GM10266 (cell line): ENCODE data around the gene CLEC4E.

Source experiments
- DNase-seq: peaks from one replicate; pipeline ENCODE4 v3.0.0; 2012; ENCODE audit errors: extremely low spot score
- TF ChIP-seq, protein P1 (sequence below): IDR thresholded peaks from 2 replicates; pipeline ENCODE4 v1.5.1; 2012; ENCODE audit warnings: mild to moderate bottlenecking, low read depth; ENCODE audit not compliant: control insufficient read depth, insufficient read depth; ENCODE audit errors: missing control alignments

CLEC4E gene

DNA sequence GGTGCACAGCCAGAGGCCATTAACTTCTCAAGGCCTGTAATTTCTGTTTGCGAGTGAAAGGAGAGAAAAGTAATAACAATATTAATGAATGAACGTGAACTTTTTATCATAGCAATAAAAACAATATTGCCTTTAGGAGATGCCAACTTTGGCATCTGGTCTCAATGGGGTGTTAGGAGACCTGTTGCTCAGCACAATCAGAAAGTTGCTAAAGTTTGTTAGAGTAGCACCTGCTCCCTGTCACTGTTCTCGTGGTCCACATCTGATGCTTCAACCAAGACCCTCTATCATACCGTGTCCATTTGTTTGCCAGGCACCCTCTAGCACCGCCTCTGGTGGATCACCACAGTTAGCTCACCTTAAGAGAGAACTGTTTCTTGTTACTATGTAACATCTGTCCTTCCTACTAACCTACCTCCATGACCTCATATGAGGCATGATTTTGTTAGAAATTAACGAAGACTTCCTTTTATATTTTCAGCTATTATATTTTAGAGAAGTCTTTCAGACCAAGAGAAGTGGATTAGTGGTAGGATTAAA is 12.5 kb upstream of the CLEC4E start:
- TF ChIP-seq, protein P1, sequence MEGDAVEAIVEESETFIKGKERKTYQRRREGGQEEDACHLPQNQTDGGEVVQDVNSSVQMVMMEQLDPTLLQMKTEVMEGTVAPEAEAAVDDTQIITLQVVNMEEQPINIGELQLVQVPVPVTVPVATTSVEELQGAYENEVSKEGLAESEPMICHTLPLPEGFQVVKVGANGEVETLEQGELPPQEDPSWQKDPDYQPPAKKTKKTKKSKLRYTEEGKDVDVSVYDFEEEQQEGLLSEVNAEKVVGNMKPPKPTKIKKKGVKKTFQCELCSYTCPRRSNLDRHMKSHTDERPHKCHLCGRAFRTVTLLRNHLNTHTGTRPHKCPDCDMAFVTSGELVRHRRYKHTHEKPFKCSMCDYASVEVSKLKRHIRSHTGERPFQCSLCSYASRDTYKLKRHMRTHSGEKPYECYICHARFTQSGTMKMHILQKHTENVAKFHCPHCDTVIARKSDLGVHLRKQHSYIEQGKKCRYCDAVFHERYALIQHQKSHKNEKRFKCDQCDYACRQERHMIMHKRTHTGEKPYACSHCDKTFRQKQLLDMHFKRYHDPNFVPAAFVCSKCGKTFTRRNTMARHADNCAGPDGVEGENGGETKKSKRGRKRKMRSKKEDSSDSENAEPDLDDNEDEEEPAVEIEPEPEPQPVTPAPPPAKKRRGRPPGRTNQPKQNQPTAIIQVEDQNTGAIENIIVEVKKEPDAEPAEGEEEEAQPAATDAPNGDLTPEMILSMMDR: no peak
- no peak for DNase-seq

DNA sequence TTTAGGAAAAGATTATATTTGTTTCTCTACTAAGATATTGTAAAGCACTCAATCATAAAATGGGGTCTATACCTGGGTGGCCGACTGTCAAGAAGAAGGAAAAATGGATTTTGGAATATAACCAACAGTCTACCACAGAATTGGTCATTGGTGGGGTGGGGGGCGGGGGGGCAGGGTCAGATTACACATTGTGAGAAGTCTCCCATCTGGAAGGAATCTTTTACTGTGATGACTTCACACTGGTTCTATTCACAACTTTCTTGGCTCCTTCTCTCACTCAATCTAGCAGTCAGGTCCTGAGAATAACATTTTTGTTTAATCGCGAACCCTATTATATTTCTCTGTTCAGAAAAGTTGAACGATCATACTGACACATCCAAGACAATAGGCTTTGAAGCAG is 8.7 kb upstream of the CLEC4E start:
- TF ChIP-seq, protein P1: no peak
- DNase-seq: no peak

DNA sequence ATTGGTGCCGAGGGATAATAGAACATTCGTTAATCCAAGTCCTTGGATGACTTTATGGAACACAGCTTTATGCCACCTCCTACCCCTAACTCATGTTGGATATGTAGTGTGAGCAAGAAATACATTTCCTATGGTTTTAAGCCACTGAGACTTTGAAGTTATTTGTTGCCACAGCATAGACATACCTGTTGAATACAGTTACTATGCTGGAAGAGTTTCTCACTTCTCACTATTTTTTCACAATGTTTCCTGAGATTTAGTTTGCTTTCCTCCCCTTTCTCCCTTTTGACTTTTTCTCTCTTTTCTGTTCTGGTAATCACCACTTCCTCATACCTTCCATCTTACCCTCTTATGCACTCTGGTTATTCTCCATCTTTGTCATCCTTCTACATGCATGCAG is 7.5 kb upstream of the CLEC4E start:
- TF ChIP-seq, protein P1: no peak
- DNase-seq: no peak

DNA sequence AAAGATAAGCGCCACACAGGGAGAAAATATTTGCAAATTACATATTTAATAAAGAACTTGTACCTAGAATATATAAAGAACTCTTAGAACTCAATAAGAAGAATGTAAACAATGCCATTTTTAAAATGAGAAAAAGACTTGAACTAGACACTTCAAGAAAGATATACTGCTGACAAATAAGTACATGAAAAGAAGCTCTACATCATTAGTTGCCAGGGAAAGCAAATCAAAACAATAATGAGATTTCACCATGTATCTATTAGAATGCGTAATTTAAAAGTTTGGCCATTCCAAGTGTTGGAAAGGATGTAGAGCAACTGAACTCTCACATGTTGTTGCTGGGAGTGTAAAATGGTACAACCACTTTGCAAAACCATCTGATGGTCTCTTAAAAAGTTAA is 6.9 kb upstream of the CLEC4E start:
- TF ChIP-seq, protein P1: no peak
- no peak for DNase-seq

DNA sequence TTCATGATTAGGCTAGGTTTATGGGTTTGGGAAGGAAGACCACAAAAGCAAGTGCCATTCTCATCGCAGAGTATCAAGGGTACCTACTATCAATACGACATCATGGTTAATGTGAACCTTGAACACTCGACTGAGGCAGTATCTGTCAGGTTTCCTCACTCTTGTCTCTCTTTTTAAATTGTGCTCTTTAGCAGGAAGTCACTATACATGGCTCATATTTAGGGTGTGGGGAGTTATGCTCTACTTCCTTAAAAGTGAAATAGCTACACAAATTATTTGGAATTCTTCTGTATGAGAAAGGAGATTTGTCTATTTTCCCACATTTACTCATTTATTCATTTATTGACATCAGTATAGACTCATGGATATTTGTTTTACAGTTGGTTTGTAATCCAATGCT is 5.9 kb upstream of the CLEC4E start:
- TF ChIP-seq, protein P1: no peak
- no peak for DNase-seq

DNA sequence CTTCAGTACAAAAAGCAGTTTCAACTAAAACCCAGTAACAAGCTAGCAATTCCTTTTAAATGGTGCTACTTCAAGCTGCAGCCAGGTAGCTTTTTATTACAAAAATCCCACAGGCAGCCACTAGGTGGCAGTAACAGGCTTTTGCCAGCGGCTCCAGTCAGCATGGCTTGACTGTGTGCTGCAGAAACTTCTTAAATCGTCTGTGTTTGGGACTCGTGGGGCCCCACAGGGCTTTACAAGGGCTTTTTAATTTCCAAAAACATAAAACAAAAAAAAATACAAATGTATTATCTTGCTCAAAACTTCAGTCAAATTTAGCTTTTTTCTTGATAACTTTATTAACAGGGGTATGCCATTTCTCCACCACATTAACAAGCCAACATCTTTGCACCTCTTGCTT is 3.6 kb upstream of the CLEC4E start:
- DNase-seq: peak; percentile 74
- TF ChIP-seq, protein P1: peak; percentile 91

DNA sequence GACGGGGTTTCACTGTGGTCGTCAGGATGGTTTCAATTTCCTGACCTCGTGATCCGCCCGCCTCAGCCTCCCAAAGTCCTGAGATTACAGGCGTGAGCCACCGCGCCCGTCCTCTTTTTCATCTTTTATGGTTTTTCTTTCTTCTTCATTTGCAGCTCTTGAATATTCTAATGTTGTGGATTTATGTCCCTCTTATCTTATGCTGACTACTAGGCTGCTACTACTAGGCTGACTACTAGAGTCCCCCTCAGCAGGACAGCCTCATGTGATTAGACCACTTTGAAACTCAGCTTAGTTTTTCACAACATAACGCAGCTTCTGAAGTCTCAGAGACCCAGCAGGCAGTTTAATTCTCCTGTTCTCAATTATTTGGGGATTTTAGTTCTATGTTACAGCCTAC is 857 bp upstream of the CLEC4E start:
- TF ChIP-seq, protein P1: no peak
- no peak for DNase-seq
